Upper lobe of left lung (tissue), 4 donors: ENCODE results near the gene CAMP.

ENCODE experiments used
- CTCF ChIP-seq, 6 experiments: fragments of 450-650 bp in 4 of 6; fragments of 200-600 bp in 2 of 6; sonication (generic) in 2 of 6; IDR thresholded peaks; one replicate each; pipeline ENCODE4 v1.5.1; 2016 to 2019; ENCODE audit warnings: antibody characterized with exemption in 6 of 6
- EP300 ChIP-seq, 4 donors: sonication (generic); formaldehyde crosslinking; IDR thresholded peaks; one replicate each; pipeline ENCODE4 v1.5.1; 2017; ENCODE audit warnings: antibody characterized with exemption in 4 of 4, control low read depth in 2 of 4

DNA sequence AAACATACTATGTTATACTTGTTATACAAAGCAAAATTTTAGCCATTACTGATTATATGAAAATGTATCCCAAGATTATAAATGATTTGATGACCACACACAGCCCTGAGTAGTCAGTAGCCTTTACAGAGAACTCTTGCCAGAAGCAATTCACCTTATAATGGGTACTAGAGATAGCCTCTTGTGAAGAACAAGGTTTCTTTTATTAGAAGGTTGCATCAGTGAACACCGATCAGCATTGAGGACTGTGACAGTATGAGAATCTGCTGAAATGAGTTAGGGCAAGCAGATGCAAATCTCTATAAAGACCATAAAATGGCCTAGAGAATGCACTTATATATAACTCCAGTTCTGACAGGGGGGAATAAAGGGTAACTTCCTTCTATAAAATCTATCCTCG lies 45.2 kb upstream of the CAMP start:
- TF ChIP-seq EP300 (IDR thresholded peaks at IDR 0.05), result no peak
- no peak for TF ChIP-seq CTCF (IDR thresholded peaks at IDR 0.05)
